HepG2 (cell line): Measurements from ENCODE around the gene MBTPS1. TPM values are rescaled to one million over a fixed set of nuclear protein-coding genes. Genes with fewer than 3 reads are reported as not detected.

Source experiments
- CBX2 ChIP-seq, 2 experiments: fragments of 200-600 bp in 1 of 2; sonication (generic); formaldehyde crosslinking in 1 of 2; IDR thresholded peaks; 2 replicates each; pipeline versions ENCODE4 v1.7.0 to v1.8.1; 2018 to 2022; ENCODE audit warnings: low read depth in 2 of 2, low read length in 1 of 2, mild to moderate bottlenecking in 1 of 2, missing genetic modification reagents in 1 of 2
- CEBPG ChIP-seq: IDR thresholded peaks from 2 replicates; pipeline ENCODE4 v1.6.1; 2016
- GATA4 ChIP-seq: sonication (generic); IDR thresholded peaks from 2 replicates; pipeline ENCODE4 v1.6.1; 2016; ENCODE audit warnings: antibody characterized with exemption, low read depth, borderline replicate concordance
- ZFAT ChIP-seq: sonication (generic); formaldehyde crosslinking; conservative IDR thresholded peaks from 2 replicates; pipeline ENCODE4 v1.8.1; 2023; ENCODE audit warnings: missing genetic modification reagents, inconsistent platforms
- ZNF562 ChIP-seq: sonication (generic); formaldehyde crosslinking; IDR thresholded peaks from 2 replicates; pipeline ENCODE4 v1.8.0; 2022; ENCODE audit warnings: missing genetic modification reagents, borderline replicate concordance
- polyA plus RNA-seq, 8 experiments: library from polyadenylated mRNA; depleted of rRNA in 3 of 8; stranded (reverse) in 7 of 8; unstranded in 1 of 8; fragments of >200 nt; fragmentation: Illumina TruSeq in 4 of 8; extraction: Trizol in 4 of 8; gene quantifications; 2 replicates each; pipeline versions ENCODE4 v1.2.1 to v1.2.3, GENCODE V29; 2011 to 2016; ENCODE audit warnings: low read depth in 4 of 8, missing spikeins in 1 of 8, mixed read lengths in 1 of 8; ENCODE audit not compliant: insufficient read depth in 1 of 8
- total RNA-seq, 5 experiments: library from RNA; depleted of rRNA; stranded (reverse); fragments of >200 nt; fragmentation: Illumina TruSeq; extraction: Trizol; gene quantifications; 2 replicates each; pipeline ENCODE4 v1.2.3, GENCODE V29; 2016; ENCODE audit warnings: low read depth in 1 of 5
- TF ChIP-seq, protein P1 (sequence below): IDR thresholded peaks from 2 replicates; pipeline ENCODE4 v1.4.0; 2020; ENCODE audit warnings: mild to moderate bottlenecking, missing genetic modification reagents
- TF ChIP-seq, protein P2 (sequence below): fragments of 450-650 bp; IDR thresholded peaks from 2 replicates; pipeline ENCODE4 v1.6.1; 2017; ENCODE audit warnings: mild to moderate bottlenecking
- TF ChIP-seq, protein P3 (sequence below): IDR thresholded peaks from 2 replicates; pipeline ENCODE4 v1.6.1; 2016; ENCODE audit warnings: missing genetic modification reagents, missing compliant biosample characterization
- TF ChIP-seq, protein P4 (sequence below): sonication (generic); formaldehyde crosslinking; IDR thresholded peaks from 2 replicates; pipeline ENCODE4 v1.4.0; 2020; ENCODE audit warnings: missing genetic modification reagents
- TF ChIP-seq, protein P5 (sequence below): sonication (generic); formaldehyde crosslinking; IDR thresholded peaks from 2 replicates; pipeline ENCODE4 v1.4.0; 2020; ENCODE audit warnings: missing genetic modification reagents
- TF ChIP-seq, protein P6 (sequence below): sonication (generic); formaldehyde crosslinking; IDR thresholded peaks from 2 replicates; pipeline ENCODE4 v1.4.0; 2020; ENCODE audit warnings: mild to moderate bottlenecking, missing genetic modification reagents

MBTPS1 gene
- total and polyA plus RNA-seq, 2 of the 13 experiments (the other 11 are each of a cell fraction or from before 2014, with no cell fraction given), result 56.7 to 91.3 TPM

DNA sequence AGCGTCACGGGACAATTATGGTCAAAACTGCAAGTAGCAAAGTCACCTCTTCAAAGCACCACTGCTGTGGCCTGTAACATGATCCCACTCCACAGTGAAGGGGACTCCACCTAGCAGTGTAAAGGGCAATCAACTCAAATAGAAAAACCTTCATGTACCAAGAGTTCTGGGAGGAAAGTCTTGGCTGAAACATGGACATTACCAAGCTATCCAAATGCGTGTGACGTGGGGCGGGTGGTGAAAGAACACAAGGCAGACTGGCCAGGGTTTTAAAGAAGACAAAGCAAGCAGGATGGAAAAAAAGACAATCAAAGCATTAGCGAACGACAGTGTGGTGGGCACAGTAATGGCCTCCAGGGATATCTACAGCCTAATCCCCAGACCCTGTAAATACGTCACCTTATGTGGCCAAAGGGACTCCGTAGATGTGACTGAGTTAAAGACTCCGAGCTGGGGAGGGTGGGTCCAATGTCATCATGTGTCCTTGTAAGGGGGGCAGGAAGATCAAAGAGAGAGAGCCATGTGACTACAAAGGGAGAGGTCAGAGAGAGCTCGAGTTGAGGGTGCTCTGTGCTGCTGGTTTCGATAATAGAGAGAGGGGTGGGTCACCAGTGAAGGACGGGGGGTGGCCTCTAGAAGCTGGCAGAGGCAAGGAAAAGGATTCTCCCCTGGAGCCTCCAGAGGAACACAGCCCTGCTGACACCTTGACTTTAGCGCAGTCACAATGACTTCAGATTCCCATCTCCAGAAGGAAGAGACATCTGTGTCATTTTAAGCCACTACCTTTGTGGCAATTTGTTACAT lies 22.3 kb upstream of the MBTPS1 start (continued):
- TF ChIP-seq, protein P1, sequence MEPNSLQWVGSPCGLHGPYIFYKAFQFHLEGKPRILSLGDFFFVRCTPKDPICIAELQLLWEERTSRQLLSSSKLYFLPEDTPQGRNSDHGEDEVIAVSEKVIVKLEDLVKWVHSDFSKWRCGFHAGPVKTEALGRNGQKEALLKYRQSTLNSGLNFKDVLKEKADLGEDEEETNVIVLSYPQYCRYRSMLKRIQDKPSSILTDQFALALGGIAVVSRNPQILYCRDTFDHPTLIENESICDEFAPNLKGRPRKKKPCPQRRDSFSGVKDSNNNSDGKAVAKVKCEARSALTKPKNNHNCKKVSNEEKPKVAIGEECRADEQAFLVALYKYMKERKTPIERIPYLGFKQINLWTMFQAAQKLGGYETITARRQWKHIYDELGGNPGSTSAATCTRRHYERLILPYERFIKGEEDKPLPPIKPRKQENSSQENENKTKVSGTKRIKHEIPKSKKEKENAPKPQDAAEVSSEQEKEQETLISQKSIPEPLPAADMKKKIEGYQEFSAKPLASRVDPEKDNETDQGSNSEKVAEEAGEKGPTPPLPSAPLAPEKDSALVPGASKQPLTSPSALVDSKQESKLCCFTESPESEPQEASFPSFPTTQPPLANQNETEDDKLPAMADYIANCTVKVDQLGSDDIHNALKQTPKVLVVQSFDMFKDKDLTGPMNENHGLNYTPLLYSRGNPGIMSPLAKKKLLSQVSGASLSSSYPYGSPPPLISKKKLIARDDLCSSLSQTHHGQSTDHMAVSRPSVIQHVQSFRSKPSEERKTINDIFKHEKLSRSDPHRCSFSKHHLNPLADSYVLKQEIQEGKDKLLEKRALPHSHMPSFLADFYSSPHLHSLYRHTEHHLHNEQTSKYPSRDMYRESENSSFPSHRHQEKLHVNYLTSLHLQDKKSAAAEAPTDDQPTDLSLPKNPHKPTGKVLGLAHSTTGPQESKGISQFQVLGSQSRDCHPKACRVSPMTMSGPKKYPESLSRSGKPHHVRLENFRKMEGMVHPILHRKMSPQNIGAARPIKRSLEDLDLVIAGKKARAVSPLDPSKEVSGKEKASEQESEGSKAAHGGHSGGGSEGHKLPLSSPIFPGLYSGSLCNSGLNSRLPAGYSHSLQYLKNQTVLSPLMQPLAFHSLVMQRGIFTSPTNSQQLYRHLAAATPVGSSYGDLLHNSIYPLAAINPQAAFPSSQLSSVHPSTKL (CRISPR knock-in tag), result peak; percentile 82
- TF ChIP-seq GATA4 (no peak), ZFAT (no peak), ZNF562 (CRISPR knock-in tag) (no peak), CBX2 (IDR thresholded peaks at IDR 0.05; ENCODE audit: low read depth, low read length) (no peak), CBX2 (CRISPR knock-in tag; IDR thresholded peaks at IDR 0.05; ENCODE audit: low read depth) (no peak), CEBPG (0 out of 2 replicates have a peak, but pooled peaks have one; percentile 37)
- TF ChIP-seq, protein P2, sequence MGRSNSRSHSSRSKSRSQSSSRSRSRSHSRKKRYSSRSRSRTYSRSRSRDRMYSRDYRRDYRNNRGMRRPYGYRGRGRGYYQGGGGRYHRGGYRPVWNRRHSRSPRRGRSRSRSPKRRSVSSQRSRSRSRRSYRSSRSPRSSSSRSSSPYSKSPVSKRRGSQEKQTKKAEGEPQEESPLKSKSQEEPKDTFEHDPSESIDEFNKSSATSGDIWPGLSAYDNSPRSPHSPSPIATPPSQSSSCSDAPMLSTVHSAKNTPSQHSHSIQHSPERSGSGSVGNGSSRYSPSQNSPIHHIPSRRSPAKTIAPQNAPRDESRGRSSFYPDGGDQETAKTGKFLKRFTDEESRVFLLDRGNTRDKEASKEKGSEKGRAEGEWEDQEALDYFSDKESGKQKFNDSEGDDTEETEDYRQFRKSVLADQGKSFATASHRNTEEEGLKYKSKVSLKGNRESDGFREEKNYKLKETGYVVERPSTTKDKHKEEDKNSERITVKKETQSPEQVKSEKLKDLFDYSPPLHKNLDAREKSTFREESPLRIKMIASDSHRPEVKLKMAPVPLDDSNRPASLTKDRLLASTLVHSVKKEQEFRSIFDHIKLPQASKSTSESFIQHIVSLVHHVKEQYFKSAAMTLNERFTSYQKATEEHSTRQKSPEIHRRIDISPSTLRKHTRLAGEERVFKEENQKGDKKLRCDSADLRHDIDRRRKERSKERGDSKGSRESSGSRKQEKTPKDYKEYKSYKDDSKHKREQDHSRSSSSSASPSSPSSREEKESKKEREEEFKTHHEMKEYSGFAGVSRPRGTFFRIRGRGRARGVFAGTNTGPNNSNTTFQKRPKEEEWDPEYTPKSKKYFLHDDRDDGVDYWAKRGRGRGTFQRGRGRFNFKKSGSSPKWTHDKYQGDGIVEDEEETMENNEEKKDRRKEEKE, result no peak
- TF ChIP-seq, protein P3, sequence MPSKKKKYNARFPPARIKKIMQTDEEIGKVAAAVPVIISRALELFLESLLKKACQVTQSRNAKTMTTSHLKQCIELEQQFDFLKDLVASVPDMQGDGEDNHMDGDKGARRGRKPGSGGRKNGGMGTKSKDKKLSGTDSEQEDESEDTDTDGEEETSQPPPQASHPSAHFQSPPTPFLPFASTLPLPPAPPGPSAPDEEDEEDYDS (CRISPR knock-in tag), result peak; percentile 41; the same call in 1 of the 2 replicates
- TF ChIP-seq, protein P4, sequence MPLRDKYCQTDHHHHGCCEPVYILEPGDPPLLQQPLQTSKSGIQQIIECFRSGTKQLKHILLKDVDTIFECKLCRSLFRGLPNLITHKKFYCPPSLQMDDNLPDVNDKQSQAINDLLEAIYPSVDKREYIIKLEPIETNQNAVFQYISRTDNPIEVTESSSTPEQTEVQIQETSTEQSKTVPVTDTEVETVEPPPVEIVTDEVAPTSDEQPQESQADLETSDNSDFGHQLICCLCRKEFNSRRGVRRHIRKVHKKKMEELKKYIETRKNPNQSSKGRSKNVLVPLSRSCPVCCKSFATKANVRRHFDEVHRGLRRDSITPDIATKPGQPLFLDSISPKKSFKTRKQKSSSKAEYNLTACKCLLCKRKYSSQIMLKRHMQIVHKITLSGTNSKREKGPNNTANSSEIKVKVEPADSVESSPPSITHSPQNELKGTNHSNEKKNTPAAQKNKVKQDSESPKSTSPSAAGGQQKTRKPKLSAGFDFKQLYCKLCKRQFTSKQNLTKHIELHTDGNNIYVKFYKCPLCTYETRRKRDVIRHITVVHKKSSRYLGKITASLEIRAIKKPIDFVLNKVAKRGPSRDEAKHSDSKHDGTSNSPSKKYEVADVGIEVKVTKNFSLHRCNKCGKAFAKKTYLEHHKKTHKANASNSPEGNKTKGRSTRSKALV (CRISPR knock-in tag), result peak; percentile 22; the same call in 1 of the 2 replicates
- TF ChIP-seq, protein P5, sequence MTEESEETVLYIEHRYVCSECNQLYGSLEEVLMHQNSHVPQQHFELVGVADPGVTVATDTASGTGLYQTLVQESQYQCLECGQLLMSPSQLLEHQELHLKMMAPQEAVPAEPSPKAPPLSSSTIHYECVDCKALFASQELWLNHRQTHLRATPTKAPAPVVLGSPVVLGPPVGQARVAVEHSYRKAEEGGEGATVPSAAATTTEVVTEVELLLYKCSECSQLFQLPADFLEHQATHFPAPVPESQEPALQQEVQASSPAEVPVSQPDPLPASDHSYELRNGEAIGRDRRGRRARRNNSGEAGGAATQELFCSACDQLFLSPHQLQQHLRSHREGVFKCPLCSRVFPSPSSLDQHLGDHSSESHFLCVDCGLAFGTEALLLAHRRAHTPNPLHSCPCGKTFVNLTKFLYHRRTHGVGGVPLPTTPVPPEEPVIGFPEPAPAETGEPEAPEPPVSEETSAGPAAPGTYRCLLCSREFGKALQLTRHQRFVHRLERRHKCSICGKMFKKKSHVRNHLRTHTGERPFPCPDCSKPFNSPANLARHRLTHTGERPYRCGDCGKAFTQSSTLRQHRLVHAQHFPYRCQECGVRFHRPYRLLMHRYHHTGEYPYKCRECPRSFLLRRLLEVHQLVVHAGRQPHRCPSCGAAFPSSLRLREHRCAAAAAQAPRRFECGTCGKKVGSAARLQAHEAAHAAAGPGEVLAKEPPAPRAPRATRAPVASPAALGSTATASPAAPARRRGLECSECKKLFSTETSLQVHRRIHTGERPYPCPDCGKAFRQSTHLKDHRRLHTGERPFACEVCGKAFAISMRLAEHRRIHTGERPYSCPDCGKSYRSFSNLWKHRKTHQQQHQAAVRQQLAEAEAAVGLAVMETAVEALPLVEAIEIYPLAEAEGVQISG (CRISPR knock-in tag), result no peak; the same call in 1 of the 2 replicates
- TF ChIP-seq, protein P6, sequence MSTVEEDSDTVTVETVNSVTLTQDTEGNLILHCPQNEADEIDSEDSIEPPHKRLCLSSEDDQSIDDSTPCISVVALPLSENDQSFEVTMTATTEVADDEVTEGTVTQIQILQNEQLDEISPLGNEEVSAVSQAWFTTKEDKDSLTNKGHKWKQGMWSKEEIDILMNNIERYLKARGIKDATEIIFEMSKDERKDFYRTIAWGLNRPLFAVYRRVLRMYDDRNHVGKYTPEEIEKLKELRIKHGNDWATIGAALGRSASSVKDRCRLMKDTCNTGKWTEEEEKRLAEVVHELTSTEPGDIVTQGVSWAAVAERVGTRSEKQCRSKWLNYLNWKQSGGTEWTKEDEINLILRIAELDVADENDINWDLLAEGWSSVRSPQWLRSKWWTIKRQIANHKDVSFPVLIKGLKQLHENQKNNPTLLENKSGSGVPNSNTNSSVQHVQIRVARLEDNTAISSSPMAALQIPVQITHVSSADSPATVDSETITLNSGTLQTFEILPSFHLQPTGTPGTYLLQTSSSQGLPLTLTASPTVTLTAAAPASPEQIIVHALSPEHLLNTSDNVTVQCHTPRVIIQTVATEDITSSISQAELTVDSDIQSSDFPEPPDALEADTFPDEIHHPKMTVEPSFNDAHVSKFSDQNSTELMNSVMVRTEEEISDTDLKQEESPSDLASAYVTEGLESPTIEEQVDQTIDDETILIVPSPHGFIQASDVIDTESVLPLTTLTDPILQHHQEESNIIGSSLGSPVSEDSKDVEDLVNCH (CRISPR knock-in tag), result no peak
